IMR-90 (cell line): Measurements from ENCODE around the gene GAREM2. TPM values are rescaled to one million over a fixed set of nuclear protein-coding genes. Genes with fewer than 3 reads are reported as not detected.

ENCODE experiments used
- ATAC-seq: fragments of 200-7000 bp; cut with Tn5 transposase; 2 replicates; pipeline ENCODE4 v1.9.1; 2020; ENCODE audit warnings: low read depth, mild to moderate bottlenecking, moderate library complexity
- BruUV-seq: library from RNA; stranded (reverse); fragments of 400-500 nt; replicated peaks from 2 replicates; lab custom pipeline; 2021; lab: Mats Ljungman, UMichigan
- CTCF ChIA-PET: fragments of 300-600 bp; formaldehyde crosslinking; extraction: SDS; loops from one replicate; lab custom pipeline; 2021; ENCODE audit warnings: antibody characterized with exemption; lab: Yijun Ruan, JAX
- POLR2A ChIA-PET: fragments of 300-600 bp; sonication (Branson Sonifier 250); formaldehyde crosslinking; loops from one replicate; lab custom pipeline; 2022; ENCODE audit warnings: antibody characterized with exemption; ENCODE audit not compliant: unreplicated experiment; lab: Charles Lee
- DNase-seq: peaks from one replicate; pipeline ENCODE4 v3.0.0; 2013
- H2AFZ ChIP-seq: replicated peaks from 2 replicates; pipeline ENCODE3; 2013; ENCODE audit warnings: low read length, mild to moderate bottlenecking; ENCODE audit not compliant: poor library complexity
- H2AK5ac ChIP-seq: 2 replicates; pipeline ENCODE4 v1.6.1; 2013; ENCODE audit warnings: low read depth, low read length, inconsistent platforms
- H2AK9ac ChIP-seq: replicated peaks from 2 replicates; pipeline ENCODE3; 2013; ENCODE audit warnings: mild to moderate bottlenecking, low read depth, low read length, moderate library complexity; ENCODE audit not compliant: poor library complexity
- H2BK120ac ChIP-seq: 2 replicates; pipeline ENCODE4 v1.6.1; 2013; ENCODE audit warnings: low read depth, low read length, inconsistent platforms
- H2BK15ac ChIP-seq: 3 replicates; pipeline ENCODE4 v1.6.1; 2013; ENCODE audit warnings: low read depth, low read length, inconsistent platforms
- H2BK20ac ChIP-seq: 2 replicates; pipeline ENCODE4 v1.6.1; 2013; ENCODE audit warnings: low read depth, mild to moderate bottlenecking, inconsistent platforms, low read length, moderate library complexity
- H2BK5ac ChIP-seq: 2 replicates; pipeline ENCODE4 v1.6.1; 2013; ENCODE audit warnings: mild to moderate bottlenecking, low read depth, low read length, inconsistent platforms; ENCODE audit not compliant: poor library complexity, severe bottlenecking
- H3K14ac ChIP-seq: replicated peaks from 2 replicates; pipeline ENCODE4 v1.6.1; 2013; ENCODE audit warnings: low read depth, low read length, inconsistent platforms
- H3K18ac ChIP-seq: 2 replicates; pipeline ENCODE4 v1.6.1; 2013; ENCODE audit warnings: low read depth, low read length, control low read depth
- H3K23ac ChIP-seq: 2 replicates; pipeline ENCODE4 v1.6.1; 2013; ENCODE audit warnings: low read depth, low read length, inconsistent platforms
- H3K27ac ChIP-seq: 2 replicates; pipeline ENCODE4 v1.5.1; 2013; ENCODE audit warnings: mild to moderate bottlenecking, control low read depth, low read length; ENCODE audit not compliant: insufficient read depth
- H3K27me3 ChIP-seq: 2 replicates; pipeline ENCODE4 v1.6.1; 2013; ENCODE audit warnings: low read length; ENCODE audit not compliant: control insufficient read depth, insufficient read depth
- H3K36me3 ChIP-seq: 2 replicates; pipeline ENCODE4 v1.6.1; 2013; ENCODE audit warnings: low read length, mixed read lengths; ENCODE audit not compliant: control insufficient read depth, insufficient read depth
- H3K4ac ChIP-seq: 2 replicates; pipeline ENCODE4 v1.6.1; 2013; ENCODE audit warnings: low read depth, low read length, inconsistent platforms
- H3K4me1 ChIP-seq: 2 replicates; pipeline ENCODE4 v1.6.1; 2013; ENCODE audit warnings: low read length, mixed read lengths; ENCODE audit not compliant: control insufficient read depth, insufficient read depth
- H3K4me2 ChIP-seq: 2 replicates; pipeline ENCODE4 v1.6.1; 2013; ENCODE audit warnings: low read depth, mild to moderate bottlenecking, control low read depth, low read length, moderate library complexity
- H3K4me3 ChIP-seq: 2 replicates; pipeline ENCODE4 v1.5.1; 2013; ENCODE audit warnings: low read depth, mild to moderate bottlenecking, control low read depth, low read length, moderate library complexity; ENCODE audit not compliant: insufficient read depth
- H3K56ac ChIP-seq: 2 replicates; pipeline ENCODE4 v1.6.1; 2013; ENCODE audit warnings: low read length, inconsistent platforms; ENCODE audit not compliant: insufficient read depth; ENCODE audit errors: extremely low read depth
- H3K79me1 ChIP-seq, 2 experiments: 2 replicates each; pipeline ENCODE4 v1.6.1; 2013; ENCODE audit warnings: low read length in 2 of 2, inconsistent platforms in 1 of 2, low read depth in 1 of 2
- H3K9ac ChIP-seq: 2 replicates; pipeline ENCODE4 v1.6.1; 2013; ENCODE audit warnings: low read depth, low read length, control low read depth
- H3K9me1 ChIP-seq: 2 replicates; pipeline ENCODE4 v1.6.1; 2013; ENCODE audit warnings: low read length, inconsistent platforms; ENCODE audit not compliant: insufficient read depth
- H3K9me3 ChIP-seq: 2 replicates; pipeline ENCODE4 v1.6.1; 2013; ENCODE audit warnings: low read length; ENCODE audit not compliant: control insufficient read depth, insufficient read depth
- H4K20me1 ChIP-seq: 2 replicates; pipeline ENCODE4 v1.6.1; 2013; ENCODE audit warnings: low read length, inconsistent platforms; ENCODE audit not compliant: insufficient read depth
- H4K5ac ChIP-seq: 2 replicates; pipeline ENCODE4 v1.6.1; 2013; ENCODE audit warnings: mild to moderate bottlenecking, low read depth, low read length, control low read depth
- H4K8ac ChIP-seq, 2 experiments: 2 replicates each; pipeline ENCODE4 v1.6.1; 2013; ENCODE audit warnings: low read depth in 2 of 2, low read length in 2 of 2, control low read depth in 1 of 2, inconsistent platforms in 1 of 2
- H4K91ac ChIP-seq: 2 replicates; pipeline ENCODE4 v1.6.1; 2013; ENCODE audit warnings: low read depth, low read length, inconsistent platforms; ENCODE audit not compliant: insufficient read depth
- BHLHE40 ChIP-seq: fragments of 150-350 bp; IDR thresholded peaks from 2 replicates; pipeline ENCODE4 v1.6.1; 2016; ENCODE audit warnings: mild to moderate bottlenecking, low read depth, low read length
- ELK1 ChIP-seq: fragments of 150-350 bp; IDR thresholded peaks from 2 replicates; pipeline ENCODE4 v1.6.1; 2016; ENCODE audit warnings: low read depth, mild to moderate bottlenecking, low read length, moderate library complexity, borderline replicate concordance
- MAFK ChIP-seq: IDR thresholded peaks from 2 replicates; pipeline ENCODE4 v1.6.1; 2012; ENCODE audit warnings: low read depth, low read length, improper control_type of control experiment
- MAZ ChIP-seq: IDR thresholded peaks from 2 replicates; pipeline ENCODE4 v1.6.1; 2012; ENCODE audit warnings: low read depth, mild to moderate bottlenecking, low read length, improper control_type of control experiment, moderate library complexity, borderline replicate concordance
- NFE2L2 ChIP-seq: fragments of 150-350 bp; IDR thresholded peaks from 2 replicates; pipeline ENCODE4 v1.6.1; 2016; ENCODE audit warnings: low read depth, mild to moderate bottlenecking, low read length
- RAD21 ChIP-seq: IDR thresholded peaks from 2 replicates; pipeline ENCODE4 v1.6.1; 2012; ENCODE audit warnings: low read length, improper control_type of control experiment
- SMC3 ChIP-seq: fragments of 150-350 bp; IDR thresholded peaks from 2 replicates; pipeline ENCODE4 v1.6.1; 2016; ENCODE audit warnings: low read depth, mild to moderate bottlenecking, antibody characterized with exemption, low read length, moderate library complexity
- WGBS, 2 experiments: methylation state at CpG; one replicate each; pipeline versions ENCODE4 v1.1.5 to v1.1.7; 2013; ENCODE audit warnings: missing lambda C conversion rate in 2 of 2; ENCODE audit not compliant: insufficient read length in 1 of 2; ENCODE audit errors: extremely low coverage in 2 of 2; 5-methylcytosine and 5-hydroxymethylcytosine counted together
- dilution Hi-C: fragments of 300-500 bp; cut with HindIII; formaldehyde crosslinking; loops from one replicate; pipeline ENCODE4 v1.14.3; 2018; ENCODE audit warnings: low sequenced_read_pairs; ENCODE audit not compliant: unreplicated experiment
- in situ Hi-C: fragments of 300-500 bp; cut with MboI; formaldehyde crosslinking; loops from 3 replicates; pipeline ENCODE4 v1.14.3; 2019; ENCODE audit warnings: low sequenced_read_pairs, inconsistent platforms, mixed read lengths
- intact Hi-C: fragments of 100-400 bp; cut with micrococcal nuclease; formaldehyde crosslinking; loops from 2 replicates; pipeline ENCODE4 v1.10.0; 2022
- polyA plus RNA-seq, 3 experiments: library from polyadenylated mRNA; depleted of rRNA; stranded (reverse); fragments of >200 nt; gene quantifications; 2 replicates each; pipeline ENCODE4 v1.2.3, GENCODE V29; 2012; ENCODE audit warnings: low replicate concordance in 1 of 3
- total RNA-seq: library from RNA; depleted of rRNA; stranded (reverse); fragments of >200 nt; gene quantifications from 2 replicates; pipeline ENCODE4 v1.2.3, GENCODE V29; 2012

Gene GAREM2
- total and polyA plus RNA-seq, 2 of the 4 experiments (the other 2 are of a cell fraction) = 0.36 to 1.8 TPM

- peaks cover 40% of the 10 kb centered on the region for H3K27me3 ChIP-seq
- H3K4me1 ChIP-seq = no peaks in the 10 kb centered on the region
- H2BK5ac ChIP-seq = no peak overlapping the region
- H3K79me1 ChIP-seq = no peaks in the 10 kb centered on the region
- no peak overlapping the region for H2BK20ac ChIP-seq
- H3K27ac ChIP-seq = no peak overlapping the region
- H3K9me3 ChIP-seq = no peaks in the 10 kb centered on the region; the same call in 1 of the 2 replicates
- no peak overlapping the region for H3K18ac ChIP-seq
- H2AK5ac ChIP-seq = no peak overlapping the region
- no peak overlapping the region for H2BK15ac ChIP-seq
- H3K4ac ChIP-seq = no peak overlapping the region
- ChIA-PET POLR2A (no interaction called here), CTCF (no interaction called here)
- TF ChIP-seq ELK1 = no peak
- TF ChIP-seq BHLHE40 = no peak
- TF ChIP-seq MAFK = no peak
- TF ChIP-seq SMC3 = no peak
- TF ChIP-seq RAD21 = no peak
- TF ChIP-seq MAZ = no peak
- no peak for TF ChIP-seq NFE2L2
- 50% methylated on average over 2 of the region's 5 CpGs; no CpG with 5 or more reads in 1 of the 2 experiments for WGBS, 2 experiments
- no peak overlapping the region for H3K4me3 ChIP-seq
- intact Hi-C loops (no loop called here), in situ Hi-C loops (no loop called here), dilution Hi-C loops (no loop called here)
- H2AFZ ChIP-seq = no peak overlapping the region
- H4K20me1 ChIP-seq = no peaks in the 10 kb centered on the region
- H4K91ac ChIP-seq = no peak overlapping the region
- H3K4me2 ChIP-seq = no peak overlapping the region
- no peak for ATAC-seq
- no peak overlapping the region for H4K5ac ChIP-seq
- H3K14ac ChIP-seq = no peak overlapping the region
- no peak overlapping the region for H3K23ac ChIP-seq
- H2AK9ac ChIP-seq = no peak overlapping the region
- H3K9ac ChIP-seq = no peak overlapping the region
- no peak overlapping the region for H4K8ac ChIP-seq
- no peaks in the 10 kb centered on the region for H3K36me3 ChIP-seq
- H3K9me1 ChIP-seq = no peaks in the 10 kb centered on the region
- H2BK120ac ChIP-seq = no peak overlapping the region
- no peak overlapping the region for H3K56ac ChIP-seq
- BruUV-seq = no TSS peak
- no peak for DNase-seq
These were observed 3.7 kb upstream of the GAREM2 start for GRCh38 chr2:26169226-26169625.
